Activated CD8-positive, alpha-beta memory T cell treated with anti-CD3 and anti-CD28 coated beads for 1 hour (primary cell): ENCODE results near the gene RALGDS.
"Not testable (repeated sequence)": the region's sequence is repeated elsewhere in the genome, so short reads cannot be mapped to it uniquely, and the experiment has no call there.

Experiments
- DNase-seq, 2 donors: peaks; one replicate each; pipeline ENCODE4 v3.0.0-alpha.2; 2020; ENCODE audit warnings: low read depth in 1 of 2; ENCODE audit errors: extremely low read depth in 1 of 2

RALGDS gene

DNA sequence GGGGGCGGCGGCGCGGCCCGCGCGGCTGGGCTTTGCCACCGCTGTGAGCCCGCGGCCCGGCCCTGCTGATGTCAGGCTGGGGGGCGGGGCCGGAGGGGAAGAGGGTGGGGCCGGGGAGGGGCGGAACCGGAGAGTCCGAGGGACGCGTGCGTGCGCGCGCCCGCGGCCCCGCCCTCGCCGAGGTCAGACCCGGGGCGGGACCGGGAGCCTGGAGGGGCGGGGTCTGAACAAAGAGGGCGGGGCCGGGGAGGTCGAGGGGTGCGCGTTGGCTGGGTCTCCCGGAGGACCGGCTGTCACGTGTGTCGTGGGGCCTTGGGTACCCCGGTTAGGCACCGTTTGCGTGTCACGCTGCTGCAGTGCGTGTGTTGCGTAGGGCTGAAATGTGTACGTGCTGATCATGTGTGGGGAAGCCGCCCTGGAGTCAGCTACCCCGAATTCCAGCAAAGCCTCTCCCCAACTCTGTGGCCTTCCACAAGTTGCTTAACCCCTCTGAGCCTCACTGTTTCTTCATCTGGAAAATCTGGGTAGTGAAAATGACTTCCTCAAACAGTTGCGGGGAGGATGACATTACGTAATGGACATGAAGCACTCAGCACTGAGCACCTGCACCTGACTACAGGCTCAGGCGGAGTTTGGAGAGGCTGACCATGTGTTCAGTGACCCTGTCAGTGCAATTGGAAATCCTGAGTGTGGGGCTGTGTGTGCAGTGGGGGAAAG, at the start of gene RALGDS:
Gene RALGDS (minus strand): TSS at position 43 of the 717 bp plus-strand sequence. CDS start 86 bp downstream, outside the sequence.
- DNase-seq, result peak; percentile 60 to 87

DNA sequence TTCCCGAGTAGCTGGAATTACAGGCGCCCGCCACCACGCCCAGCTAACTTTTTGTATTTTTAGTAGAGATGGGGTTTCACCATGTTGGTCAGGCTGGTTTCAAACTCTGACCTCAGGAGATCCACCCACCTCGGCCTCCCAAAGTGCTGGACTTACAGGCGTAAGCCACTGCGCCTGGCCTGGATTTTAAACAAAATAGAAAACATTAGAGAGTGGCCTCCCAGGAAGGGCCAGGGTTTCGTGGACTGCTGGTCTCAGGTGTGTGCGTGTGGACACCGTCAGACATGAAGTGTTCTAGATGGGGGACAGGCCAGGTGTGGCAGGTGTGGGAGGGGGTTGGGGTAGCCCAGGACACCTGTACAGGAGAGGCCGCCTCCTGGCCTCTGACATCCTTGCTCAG, 49.7 kb upstream of the RALGDS start:
- DNase-seq, result no peak

DNA sequence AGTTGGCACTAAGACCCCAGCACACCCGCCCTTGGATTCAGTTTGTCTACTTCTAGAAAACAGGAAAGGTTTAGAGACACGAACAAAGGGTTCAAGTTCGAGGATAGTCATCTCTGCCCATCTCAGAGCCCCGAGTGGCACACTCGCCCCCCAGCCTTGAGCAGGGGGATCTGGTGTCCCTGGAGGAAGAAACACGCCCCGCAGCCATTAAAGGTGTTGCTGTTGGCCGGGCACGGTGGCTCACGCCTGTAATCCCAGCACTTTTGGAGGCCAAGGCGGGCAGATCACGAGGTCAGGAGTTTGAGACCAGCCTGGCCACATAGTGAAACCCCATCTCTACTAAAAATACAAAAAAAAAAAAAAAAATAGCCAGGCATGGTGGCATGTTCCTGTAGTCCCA, 48.6 kb upstream of the RALGDS start:
- not testable (repeated sequence) for DNase-seq

DNA sequence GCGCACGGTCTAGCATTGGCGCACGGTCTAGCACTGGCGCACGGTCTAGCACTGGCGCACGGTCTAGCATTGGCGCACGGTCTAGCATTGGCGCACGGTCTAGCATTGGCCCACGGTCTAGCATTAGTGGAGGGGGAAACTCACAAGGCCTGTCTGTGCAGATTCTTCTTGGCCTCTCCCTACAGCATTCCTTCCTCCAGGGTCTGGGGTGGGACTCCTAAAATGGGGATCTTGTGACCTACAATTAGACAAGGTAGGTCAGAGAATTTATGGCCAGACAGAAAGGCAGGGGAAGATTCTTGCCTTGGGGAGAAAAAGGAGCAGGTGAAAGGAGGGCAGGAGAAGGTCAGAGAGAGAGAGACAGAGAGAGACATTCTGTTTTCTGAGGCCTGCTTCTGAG, 48.1 kb upstream of the RALGDS start:
- no peak for DNase-seq

DNA sequence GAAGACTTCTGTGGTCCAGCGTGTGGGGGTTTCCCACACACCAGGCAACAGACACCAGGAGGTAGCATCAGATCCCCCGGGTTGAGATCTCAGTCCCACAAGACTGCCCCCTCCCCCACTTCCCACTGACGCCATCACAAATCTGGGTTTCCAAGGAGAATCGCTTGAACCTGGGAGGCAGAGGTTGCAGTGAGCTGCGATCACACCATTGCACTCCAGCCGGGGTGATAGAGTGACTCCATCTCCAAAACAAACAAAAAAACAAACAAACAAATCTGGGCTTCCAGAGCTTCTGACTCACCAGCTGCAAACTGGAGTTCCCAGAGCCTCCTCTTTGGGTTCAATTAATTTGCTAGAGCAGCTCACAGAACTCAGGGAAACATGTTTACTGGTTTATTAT, 47.4 kb upstream of the RALGDS start:
- DNase-seq, result no peak

DNA sequence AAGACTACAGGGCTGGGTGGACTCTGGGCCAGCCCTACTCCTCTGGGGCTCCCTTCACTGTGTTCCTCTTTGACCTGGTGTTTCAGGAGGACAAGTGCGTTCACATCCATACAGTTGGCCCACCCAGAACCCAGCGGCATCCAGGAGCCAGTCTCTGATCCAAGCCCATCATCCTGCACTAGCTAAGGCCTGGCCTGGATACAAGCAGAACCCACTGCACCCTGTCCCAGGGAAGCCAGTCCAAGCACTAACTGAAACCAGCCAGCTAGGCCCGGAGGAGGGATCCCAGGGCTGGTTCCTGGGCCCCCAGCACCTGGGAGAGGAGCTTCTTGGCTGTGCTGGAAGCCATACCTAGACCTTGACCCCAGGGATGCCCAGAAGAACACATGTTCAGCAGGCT, 46.7 kb upstream of the RALGDS start:
- DNase-seq, result no peak

DNA sequence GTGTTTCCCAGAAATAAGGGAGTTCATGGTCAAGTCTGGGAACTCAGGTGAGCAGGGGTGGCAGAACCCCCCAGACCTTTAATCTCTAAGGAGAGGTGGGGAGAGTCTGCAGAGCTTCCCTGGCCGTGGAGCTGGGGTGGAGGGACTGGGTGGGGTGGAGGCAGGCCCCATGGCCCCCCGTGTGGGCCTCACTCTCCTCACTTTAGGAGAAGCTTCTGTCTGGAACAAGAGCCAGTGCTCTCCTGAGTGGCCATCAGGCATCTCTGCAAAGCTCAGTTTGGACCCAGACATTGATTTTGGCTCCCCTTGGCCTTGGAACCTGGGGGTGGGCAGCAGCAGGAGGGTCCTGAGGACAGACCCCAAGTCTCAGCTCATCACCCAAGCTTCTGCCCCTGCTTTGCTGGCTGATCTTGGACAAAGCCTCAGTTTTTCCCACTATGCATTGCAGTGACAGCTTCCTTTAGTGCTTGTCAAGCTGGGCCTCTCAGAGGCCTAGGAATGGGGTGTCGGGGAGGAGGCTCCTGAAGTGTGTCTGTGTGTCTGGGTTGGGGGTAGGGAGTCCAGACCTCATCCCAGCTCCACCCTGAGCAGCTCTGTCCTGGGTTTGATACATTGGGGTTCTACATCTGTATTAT, 46.2 kb upstream of the RALGDS start:
- DNase-seq, result no peak

DNA sequence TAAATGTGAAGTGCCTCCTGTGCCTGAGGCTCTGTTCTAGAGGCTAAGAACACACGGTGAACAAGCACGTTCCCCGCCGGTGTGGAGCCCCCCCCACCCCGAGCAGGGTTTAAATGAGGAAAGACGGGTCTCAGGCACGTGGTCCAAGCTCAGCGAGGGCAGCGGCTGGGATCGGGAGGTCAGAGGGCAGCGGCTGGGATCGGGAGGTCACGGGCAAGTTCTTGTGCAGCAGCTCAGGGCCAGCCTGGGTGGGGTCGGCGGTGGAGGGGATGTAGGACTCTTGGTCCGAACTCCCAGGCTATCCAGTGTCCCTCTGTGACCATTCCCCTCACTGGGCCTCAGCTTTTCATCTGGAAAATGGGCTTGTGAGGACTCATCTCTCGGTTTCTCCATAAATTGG, 45.4 kb upstream of the RALGDS start:
- DNase-seq, result no peak

DNA sequence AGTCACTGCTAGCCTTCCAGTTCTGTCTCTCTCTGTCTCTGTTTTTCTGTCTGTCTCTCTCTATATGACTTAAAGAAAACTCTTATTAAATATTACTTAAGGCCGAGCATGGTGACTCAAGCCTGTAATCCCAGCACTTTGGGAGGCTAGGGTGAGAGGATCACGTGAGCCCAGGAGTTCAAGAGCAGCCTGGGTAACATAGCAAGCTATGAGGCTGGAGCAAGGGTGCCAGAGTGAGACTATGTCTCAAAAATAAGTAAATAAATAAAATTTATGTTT, 44.4 kb upstream of the RALGDS start:
- DNase-seq, result no peak

DNA sequence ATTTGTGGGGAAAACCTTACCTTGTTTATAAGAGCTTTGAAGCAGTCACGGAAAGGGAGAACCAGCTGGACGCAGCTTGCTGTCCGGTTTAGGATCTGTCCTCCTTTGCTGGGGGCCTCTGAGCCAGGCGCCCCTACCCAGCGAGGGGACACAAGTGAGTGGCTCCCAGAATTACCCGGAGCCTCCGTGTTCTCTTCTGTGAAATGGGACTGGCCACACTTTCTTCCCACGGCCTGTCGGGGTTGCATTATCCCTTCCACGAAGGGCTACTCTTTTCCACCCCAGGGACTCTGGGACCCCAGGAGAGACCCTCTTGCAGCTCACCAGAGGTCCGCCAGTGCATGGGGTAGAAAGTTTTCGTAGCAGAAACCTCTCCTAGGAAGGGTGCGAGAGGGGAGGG, 43.2 kb upstream of the RALGDS start:
- DNase-seq, result no peak

DNA sequence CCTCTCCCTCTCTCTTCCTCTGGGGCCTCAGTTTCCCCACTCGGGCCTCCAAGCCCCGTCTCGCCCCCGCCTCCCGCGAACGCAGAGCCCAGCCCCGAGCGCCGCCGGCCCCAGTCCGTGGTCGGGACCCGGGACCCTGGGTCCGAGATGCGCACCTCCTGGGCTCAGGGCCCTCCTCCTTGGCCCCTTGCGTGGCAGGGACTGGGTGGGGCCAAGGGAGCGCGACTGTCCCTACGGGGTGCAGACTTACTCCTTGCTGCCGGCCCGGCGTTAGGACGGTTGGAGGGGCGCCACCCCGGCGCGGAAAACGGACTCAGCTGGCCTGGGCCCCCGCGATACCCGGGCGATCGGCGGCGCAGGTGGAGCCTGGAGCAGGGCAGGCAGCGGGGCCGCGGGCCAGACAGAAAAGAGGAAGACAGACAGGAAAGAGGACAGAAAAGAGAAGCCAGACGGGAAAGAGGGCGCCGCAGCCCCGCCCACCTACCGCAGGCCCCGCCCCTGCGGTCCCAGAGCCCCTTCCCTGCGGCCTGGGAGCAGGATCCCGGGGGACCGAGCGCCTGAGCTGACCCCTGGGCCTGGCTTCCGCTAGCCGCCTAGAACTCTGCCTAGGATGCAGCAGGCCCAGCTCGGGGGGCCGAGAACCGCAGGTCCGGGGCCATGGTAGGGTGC, 42.6 kb upstream of the RALGDS start, which contains the start of gene GBGT1:
Gene GBGT1 (minus strand): TSS at position 411 of the 669 bp plus-strand sequence. CDS start 1,502 bp downstream, outside the sequence.
- no peak for DNase-seq

DNA sequence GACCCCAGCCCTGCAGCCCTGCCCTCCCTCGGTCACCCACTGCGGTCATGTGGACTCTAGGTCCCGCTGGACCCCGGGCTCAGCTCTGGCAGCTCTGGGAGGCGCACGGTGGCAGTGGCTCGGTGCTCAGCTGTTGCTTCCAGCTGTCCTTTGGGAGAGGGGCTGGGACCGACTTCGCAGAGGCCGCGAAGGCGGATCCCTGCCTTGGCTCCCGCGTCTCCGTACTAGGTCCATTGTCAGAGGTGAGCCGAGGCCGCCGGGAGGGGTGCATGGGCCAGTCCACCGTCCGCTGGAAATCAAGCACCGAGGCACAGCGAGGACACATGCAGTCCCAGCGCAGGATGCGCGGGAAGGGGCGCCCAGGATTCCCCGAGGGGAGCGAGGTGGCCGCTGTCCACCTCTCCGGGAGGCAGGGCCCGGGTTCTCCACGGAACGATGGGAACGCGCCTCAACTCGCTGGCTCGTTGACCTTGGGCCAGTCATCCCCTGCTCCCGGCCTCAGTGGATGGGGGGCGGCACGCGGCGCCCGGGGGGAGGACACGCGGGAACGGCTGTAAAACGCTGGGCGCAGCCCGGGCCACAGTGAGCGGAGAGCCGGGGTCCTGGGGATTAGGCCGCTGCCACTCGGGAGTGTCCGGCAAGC, 41.9 kb upstream of the RALGDS start:
- no peak for DNase-seq

DNA sequence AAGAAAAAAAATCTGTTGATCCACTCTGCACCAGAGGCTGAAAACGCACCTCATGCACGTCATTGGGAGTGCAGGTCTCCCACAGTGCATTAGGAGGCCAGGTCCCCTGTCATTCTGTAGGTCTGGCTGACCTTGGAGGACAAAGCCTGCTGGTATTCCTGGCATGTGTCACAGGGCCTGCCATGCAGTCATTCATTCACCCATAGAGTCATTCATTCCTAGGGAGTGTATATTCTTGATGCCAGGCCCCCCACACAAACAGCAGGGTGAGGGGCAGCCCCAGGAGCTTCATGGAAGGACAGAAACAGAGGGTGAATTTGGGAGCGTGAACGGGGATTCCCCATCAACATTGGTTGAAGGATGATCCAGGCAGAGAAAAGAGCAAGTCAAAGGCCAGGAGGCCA, 40.5 kb upstream of the RALGDS start:
- no peak for DNase-seq

DNA sequence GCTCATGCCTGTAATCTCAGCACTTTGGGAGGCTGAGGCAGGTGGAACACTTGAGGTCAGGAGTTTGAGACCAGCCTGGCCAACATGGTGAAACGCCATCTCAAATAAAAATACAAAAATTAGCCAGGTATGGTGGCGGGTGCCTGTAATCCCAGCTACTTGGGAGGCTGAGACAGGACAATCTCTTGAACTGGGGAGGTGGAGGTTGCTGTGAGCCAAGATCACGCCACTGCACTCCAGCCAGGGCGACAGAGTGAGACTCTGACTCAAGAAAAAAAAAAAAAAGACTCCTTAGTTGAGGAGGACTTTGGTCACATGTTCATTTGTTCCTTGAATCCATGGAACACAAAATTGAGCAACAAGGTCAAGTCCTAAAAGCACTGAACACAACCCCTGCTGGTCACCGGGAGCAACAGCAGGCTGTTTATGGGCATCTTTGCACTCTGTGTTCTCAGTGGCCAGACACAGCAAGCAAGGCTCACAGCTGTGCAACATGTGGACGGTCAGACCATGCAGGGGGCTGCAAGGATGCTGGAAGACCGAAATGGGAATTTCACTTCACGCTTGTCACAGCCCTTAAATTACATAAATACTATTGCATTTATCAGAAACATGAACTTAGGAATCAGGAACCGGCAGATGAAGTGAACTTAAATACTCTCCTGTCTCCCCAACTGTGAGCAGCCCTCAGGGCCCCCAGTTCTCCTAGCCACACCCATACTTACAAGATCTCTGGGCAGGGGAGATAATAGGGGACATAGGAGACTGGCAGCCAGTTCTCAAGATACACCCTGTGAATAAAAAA, 39.9 kb upstream of the RALGDS start:
- DNase-seq, result no peak

DNA sequence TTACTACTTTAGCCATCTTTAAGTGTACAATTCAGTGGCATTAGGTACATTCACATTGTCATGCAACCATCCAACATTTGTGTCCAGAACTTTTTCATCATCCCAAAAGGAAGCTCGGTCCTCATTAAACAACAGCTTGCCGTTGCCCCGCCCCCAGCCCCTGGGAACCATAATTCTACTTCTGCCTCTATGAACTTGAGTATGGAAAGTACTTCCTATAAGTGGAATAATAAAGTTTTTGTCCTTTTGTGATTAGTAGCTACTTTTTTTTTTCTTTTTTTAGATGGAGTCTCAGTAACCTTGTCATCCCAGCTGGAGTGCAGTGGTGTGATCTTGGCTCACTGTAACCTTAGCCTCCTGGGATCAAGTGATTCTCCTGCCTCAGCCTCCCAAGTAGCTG, 37.7 kb upstream of the RALGDS start:
- no peak for DNase-seq

DNA sequence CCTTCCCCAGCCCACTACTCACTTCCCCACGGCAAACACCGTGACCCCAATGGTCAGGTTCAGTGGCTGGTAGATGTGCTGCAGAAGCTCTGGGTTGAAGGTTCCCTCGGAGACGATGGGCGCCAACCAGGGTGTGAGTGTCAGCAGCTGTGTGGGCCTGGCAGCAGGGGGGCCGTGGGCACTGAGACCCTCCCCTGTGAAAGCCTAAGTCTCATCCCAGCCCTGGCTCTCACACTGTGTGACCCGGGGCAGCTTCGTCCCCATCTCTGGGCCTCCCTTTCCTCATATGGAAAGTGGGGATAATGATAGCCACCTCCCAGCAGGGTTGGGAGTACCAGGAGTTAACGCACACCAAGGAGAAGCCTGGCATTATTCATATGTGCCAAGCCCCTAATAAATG, 34.1 kb upstream of the RALGDS start:
- no peak for DNase-seq

DNA sequence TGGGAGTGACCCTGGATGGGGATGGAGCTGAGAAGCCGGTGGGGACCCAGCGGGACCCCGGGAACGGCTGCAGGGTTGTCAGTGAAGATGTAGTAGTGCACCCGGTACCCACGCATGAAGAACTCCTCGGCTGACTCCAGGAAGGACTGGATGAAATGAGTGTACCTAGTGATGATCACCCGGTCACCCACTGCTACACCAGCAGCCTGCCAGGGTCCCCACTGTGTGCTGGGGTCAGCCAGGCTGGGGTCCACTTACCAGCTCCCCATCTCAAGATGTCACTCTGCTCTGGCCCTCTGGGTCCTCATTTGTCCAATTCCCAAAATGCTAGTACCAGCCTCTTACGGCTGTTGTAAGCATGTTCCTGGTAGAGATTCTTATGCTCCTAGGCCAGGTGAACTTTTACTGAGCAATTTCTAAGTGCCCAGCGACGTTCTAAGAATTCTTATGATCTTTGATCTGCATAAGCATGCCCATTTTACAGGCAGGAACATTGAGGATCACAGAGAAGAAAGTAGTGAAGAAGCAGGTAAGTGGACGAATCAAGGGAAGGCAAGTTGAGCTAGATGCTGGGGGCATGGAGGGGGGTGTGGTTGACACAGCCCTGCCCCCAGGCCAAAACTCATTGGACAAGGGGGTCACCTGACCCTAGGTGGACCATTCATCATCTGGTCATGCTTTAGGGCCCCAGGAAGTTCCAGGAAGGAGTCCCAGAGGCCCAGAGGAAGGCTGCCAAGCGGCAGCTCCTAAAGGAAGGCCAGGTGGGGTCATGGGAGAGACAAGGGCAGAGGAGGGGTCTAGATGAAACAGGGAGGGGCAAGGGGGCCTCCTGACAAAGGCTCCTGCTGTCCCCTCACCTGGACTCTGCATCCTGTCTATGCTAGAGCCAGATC, 33.3 kb upstream of the RALGDS start:
- no peak for DNase-seq

DNA sequence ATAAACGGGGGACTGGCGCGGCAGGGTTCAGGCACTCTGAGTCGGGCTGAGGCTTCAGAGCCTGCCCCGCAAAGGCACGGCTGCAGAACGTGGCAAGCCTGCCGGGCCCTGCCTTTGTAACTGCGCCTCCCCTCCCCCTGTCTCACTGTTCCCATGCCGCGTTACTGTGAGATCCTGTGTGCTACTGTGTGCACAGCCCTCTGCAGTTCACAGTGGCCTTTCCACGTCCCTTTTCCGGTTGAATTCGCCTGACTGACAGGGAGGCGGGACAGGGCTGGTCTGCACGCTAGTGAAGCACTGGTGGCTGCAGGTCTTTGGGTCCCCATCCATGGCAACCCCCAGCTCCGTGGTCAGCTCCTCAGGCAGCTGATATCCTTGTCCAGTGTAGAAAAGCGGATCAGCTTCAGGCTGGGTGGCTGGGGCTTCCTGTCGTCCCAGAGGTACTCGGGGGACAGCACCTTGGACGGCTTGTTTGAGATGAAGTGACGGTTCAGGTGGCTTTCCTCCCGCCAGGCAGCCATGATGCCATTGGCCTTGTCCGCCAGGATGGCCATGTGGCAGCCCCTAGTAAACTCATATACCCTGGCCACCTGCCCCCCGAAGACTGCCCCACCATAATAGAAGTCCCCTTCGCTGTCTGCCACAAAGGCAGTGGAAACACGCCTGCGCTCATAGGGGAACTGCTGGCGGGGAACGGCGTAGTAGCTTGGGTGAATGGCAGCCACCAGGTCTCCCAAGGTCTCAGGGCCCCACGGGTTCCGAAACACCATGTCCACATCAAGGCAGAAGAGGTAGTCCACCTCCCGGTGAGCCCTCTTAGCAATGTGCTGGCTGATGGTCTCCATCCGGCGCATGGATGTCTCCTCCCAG, 32.4 kb upstream of the RALGDS start:
- no peak for DNase-seq
